GM18505 (cell line): Measurements from ENCODE around the gene NAALADL2.

Experiments used
- ATAC-seq: cut with Tn5 transposase; IDR thresholded peaks from one replicate; pipeline ENCODE4 v1.9.1; 2021; ENCODE audit not compliant: unreplicated experiment
- POLR2A ChIP-seq: IDR thresholded peaks from 4 replicates; pipeline ENCODE4 v1.6.1; 2011; ENCODE audit warnings: borderline replicate concordance; ENCODE audit not compliant: insufficient read depth, insufficient read length; ENCODE audit errors: extremely low read depth

Gene NAALADL2

DNA sequence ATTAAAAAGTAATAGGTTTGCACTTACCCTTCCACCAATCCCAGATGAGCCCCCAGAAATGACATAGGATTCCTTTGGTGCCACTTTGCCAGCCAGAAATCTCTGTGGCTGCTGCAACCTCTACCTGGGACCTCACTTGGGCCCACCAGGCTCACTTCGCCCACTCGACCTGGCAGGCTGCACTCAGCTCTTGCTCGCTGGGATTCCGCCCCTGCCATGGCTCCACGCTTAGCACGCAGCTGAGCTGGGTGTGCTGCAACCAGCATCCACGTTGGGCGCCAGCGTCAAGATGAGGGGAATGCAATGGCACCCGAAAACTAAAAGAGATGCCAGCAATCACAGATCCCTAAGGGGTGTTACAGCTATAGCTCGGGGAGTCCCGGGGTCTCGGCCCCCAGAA lies 761.0 kb downstream of the NAALADL2 start:
- no peak for ATAC-seq
- TF ChIP-seq POLR2A = no peak

DNA sequence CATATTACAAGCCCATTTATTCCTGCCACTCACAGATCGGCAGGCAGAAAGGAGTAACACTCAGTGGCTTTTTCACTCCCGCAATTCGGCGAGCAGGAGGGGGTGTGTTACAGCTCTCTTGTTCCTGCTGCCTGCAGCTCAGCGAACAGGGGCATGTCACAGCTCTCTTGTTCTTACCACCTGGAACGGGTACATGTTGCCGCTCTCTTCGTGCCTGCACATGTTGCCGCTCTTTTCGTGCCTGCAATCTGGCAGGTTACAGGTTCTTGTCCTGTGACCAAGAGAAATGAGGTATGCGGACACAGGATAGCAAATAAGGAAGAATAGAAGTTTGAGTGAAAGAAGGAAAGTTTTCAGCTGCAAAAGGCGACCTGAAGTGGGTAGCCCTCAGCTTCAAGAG lies 761.4 kb downstream of the NAALADL2 start:
- no peak for ATAC-seq
- TF ChIP-seq POLR2A = no peak

DNA sequence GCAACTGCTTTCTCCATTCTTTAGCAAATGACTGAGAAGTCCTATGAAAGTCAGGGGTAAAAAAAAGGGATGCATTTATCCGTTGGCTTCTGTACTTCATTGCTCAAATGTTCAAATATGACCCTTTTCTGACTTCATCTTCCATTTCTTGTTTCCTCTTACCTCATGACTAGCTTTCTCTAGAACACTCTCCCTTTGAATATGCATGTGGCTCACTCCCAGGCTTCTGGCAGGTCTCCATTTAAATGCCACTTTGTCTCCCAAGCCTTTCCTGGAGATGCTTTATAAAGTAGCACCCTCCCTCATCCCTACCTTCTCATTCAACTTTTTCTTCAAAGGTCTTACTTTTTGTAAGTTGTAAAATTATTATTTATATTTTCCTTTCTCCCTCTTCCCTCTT lies 781.8 kb downstream of the NAALADL2 start:
- no peak for TF ChIP-seq POLR2A
- ATAC-seq = no peak

DNA sequence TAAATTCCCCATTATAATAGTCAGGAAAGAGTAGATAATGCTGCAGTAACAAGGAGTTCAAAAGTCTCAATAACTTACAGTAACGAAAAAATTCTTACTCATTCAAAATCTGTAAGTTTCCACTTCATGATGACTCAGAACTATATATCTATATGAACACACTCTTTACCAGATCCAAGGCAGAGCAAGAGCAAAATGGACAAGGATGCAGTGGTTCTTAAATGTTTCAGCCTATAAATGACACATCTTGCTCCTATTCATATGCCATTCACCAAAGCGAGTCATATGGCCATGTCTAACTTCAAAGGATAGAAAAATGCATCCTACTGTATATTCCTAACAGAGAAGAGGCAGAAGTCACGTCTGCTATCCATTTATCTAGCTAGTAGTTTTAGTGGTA lies 787.7 kb downstream of the NAALADL2 start:
- no peak for TF ChIP-seq POLR2A
- no peak for ATAC-seq

DNA sequence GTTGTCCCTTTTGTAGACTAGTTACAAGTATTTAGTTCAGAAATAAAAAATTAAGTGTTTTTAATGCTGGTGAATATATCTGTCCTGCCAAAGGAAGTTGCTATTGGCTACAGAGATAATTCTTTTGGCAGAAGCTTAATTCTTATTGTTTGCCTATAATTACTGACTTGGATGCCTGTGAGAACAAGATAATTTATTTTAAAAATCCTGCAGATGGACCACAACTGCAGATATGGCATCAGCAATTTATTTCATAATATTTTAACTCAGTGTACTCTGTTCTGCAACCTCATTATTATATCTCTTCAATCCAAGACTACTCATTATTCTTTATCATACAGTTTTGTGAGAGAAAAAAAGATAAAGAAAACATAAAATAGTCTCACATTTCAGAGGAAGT lies 789.8 kb downstream of the NAALADL2 start:
- TF ChIP-seq POLR2A = no peak
- ATAC-seq = no peak

DNA sequence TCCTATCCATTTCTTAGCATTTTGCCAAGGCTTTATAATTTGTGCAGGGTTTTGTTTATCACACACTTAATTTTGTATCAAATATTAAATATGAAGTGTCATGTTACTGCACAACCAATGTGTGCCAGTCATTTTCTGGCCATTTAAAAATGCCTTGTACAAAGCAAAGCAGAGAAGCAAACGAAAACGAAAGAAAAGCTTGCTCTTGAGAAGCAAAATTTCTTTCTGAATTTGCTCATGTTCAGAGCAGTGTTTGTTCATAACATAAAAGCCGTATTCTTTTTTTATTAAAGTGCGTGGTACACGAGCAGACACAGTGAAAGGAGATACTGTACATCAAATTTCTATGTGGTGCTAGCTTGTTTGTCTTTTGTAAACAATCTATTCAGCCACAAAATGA lies 792.6 kb downstream of the NAALADL2 start:
- no peak for ATAC-seq

DNA sequence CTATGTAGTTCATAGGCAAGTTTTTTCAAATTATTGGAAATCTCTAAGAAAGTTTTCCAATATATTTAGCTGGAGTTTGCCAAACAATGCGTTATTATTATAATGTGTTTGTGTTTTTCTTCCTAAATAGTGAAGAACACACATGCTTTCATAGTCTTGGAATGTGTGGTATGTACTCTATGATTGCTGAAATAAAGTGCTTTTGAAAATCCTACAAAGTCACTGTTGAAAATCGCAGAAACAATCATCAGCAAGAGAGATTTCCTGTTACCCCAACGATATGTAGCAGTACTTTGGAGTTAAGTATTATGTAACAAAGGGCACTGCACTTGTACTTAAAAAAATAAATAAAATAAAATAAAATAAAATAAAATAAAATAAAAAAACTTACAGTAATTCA lies 796.2 kb downstream of the NAALADL2 start:
- ATAC-seq = no peak
- no peak for TF ChIP-seq POLR2A

More for the DNA sequence above, 792.6 kb downstream of the NAALADL2 start:
- no peak for TF ChIP-seq POLR2A

DNA sequence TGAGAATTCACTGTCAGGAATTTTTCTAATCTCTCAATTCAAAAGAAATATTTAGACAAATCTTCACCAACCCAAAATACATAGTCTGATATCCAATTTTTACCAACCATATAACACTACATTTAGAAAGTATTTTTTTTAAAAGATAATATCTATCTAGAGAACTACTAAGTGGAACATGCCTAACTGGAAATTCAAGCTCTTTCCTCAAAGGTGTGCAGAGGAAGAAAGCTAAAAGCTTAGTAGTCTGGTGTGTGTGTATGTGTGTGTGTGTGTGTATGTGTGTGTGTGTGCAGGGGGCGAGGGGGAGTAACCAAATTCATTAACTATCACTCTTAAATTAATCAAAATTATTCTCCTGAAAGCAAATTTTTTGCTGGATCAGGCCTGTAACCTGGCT lies 797.3 kb downstream of the NAALADL2 start:
- no peak for ATAC-seq
- TF ChIP-seq POLR2A = no peak

DNA sequence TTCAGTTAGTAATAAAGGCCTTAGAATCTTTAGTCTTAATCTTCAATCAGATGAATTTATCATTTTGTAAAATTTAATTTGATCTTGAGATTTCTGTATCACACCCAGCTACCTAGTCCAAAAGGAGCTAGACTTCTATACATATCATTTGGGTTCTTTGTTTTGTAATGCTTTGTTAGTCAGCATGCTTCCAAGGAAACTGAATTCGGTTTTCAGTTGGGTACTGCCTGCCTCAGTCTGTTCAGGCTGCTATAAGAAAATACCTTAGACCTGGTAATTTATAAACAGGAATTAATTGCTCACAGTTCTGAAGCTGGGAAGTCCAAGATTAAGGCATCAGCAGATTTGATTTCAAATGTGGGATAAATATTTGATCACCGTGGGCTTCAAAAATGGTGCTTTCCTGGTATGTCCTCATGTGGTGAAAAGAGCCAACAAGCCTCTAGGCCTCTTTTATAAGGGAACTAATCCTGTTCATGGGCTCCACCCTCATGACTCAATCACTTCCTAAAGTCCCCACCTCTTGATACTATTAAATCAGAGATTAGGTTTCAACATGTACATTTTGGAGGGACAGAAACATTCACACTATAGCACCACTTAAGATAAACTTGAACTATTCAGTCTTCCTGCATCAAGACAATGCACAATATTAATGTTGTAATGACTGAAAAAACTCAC lies 800.7 kb downstream of the NAALADL2 start:
- no peak for ATAC-seq
- no peak for TF ChIP-seq POLR2A

DNA sequence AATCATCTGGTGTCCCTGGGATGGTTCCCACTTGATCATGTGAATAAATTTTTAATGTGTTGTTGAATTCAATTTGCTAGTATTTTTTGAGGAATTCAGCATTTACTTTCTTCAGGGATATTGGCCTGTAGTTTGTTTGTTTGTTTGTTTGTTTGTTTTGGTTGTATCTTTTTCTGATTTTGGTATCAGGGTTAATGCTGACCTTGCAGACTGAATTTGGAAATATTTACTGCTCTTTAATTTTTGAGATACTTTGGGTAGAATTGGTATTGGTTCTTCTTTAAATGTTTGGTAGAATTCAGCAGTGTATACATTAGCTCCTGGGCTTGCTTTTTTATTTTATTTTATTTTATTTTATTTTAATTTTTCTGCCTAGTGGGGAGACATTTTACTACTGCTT lies 803.7 kb downstream of the NAALADL2 start:
- no peak for TF ChIP-seq POLR2A
- no peak for ATAC-seq

DNA sequence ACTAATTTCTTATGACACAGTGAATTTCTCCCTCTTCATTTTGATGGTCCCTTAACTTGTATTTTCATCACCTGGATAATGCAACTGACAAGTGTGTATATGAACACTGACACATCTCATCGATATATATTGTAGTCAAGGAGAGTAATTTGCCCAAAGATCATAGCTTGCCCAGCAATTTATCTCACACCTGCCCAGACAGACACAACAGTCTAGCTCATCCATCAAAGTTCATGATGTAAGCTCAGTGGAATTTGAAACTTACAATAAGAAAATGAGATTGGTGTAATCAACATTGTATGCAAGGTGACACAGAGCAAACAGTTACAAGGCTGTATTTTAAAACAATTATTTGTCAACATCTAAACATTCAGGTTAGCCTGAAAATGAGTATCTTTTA lies 805.8 kb downstream of the NAALADL2 start:
- TF ChIP-seq POLR2A = no peak
- no peak for ATAC-seq

DNA sequence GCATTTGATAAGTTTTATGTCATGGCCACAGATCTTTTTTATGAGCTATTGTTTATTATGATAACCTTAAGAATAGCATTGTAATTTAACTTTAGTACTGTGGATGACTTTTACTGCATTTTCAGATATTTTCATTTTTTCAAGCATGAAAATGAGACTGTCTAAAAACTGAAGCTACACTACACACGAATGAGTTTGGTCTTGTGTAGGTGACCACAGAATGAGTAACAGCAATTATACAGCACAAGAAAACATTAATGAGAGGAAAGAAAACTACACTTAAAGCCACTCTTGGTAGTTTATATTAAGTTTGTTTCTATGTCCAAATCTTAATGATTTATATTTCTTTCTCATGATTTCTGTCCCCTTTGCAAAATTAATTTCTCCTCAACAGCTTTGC lies 809.2 kb downstream of the NAALADL2 start:
- no peak for TF ChIP-seq POLR2A
- no peak for ATAC-seq

DNA sequence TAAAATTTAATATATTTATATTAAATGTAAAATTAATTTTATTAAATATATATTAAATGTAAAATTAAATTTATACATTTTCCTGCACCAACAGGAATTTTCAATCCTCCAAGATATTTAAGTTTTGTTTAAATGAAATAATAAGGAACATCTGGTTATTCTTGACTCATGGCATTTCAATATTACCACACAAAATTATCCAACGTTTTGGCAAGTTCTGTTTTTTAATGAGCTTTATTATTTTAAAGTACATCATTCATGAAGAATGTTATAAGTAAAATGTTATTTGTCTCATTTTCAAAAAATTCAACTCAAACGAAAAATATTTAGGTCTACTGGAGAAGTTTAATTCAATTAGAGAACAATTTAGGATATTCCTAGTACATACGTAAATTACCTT lies 811.4 kb downstream of the NAALADL2 start:
- no peak for TF ChIP-seq POLR2A

DNA sequence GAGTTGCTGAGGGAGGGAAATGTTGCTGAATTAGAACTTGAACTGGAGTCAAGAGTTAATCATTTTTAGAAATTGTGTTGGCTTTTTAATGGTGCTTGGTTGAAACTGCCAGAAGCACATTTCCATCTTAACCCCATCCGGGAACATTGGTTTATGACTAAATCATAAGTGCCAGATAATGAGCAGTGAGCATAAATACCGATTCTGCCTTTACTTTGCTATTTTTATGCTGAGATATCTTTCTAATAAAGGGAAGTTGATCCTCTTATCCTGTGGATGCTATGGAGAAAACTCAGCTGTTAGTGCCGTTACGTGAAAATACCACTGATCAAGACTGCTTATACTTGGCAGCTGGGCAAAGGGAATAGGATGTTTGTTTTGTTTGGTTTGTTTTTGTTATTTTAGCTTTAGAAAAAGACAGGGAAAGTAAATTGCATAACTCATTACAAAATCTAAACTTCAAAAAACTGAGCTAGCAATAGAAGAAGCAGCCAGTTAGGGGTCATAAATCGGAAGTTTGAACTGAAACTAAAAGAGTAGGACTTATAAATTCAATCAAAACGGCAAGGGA lies 813.1 kb downstream of the NAALADL2 start:
- no peak for ATAC-seq
- no peak for TF ChIP-seq POLR2A

More for the DNA sequence above, 811.4 kb downstream of the NAALADL2 start:
- no peak for ATAC-seq
